Lower lobe of right lung (tissue), 2 donors: ENCODE results near the gene EED. TPM values are rescaled to one million over a fixed set of nuclear protein-coding genes. Genes with fewer than 3 reads are reported as not detected.

Experiments
- ATAC-seq, 2 donors: fragments of 200-7000 bp; cut with Tn5 transposase; one replicate each; pipeline ENCODE4 v1.9.1; 2020 to 2022; ENCODE audit warnings: mild to moderate bottlenecking in 2 of 2, moderate library complexity in 2 of 2
- DNase-seq: peaks from one replicate; pipeline ENCODE4 v3.0.0-alpha.2; 2020
- H3K27ac ChIP-seq: fragments of 200-600 bp; one replicate; pipeline ENCODE4 v1.8.0; 2022
- H3K27me3 ChIP-seq: fragments of 200-600 bp; one replicate; pipeline ENCODE4 v1.8.0; 2022; ENCODE audit warnings: low read depth
- H3K36me3 ChIP-seq: fragments of 200-600 bp; one replicate; pipeline ENCODE4 v1.8.0; 2022; ENCODE audit warnings: mild to moderate bottlenecking
- H3K4me1 ChIP-seq: fragments of 200-600 bp; one replicate; pipeline ENCODE4 v1.8.0; 2022
- H3K4me3 ChIP-seq: fragments of 200-600 bp; one replicate; pipeline ENCODE4 v1.8.0; 2022; ENCODE audit warnings: mild to moderate bottlenecking
- H3K9me3 ChIP-seq: fragments of 200-600 bp; one replicate; pipeline ENCODE4 v1.8.0; 2022
- intact Hi-C: fragments of 100-400 bp; cut with DNase I; formaldehyde crosslinking; loops from one replicate; pipeline ENCODE4 v1.11.0; 2022
- total RNA-seq: library from RNA; stranded (reverse); fragmentation: NEBNext Ultra II Directional; extraction: Animal tissue kit (Norgen Biotek cat#: 25700); gene quantifications from one replicate; pipeline ENCODE4 v1.2.1, GENCODE V29; 2021
- TF ChIP-seq, protein P1 (sequence below): fragments of 200-600 bp; IDR thresholded peaks from one replicate; pipeline ENCODE4 v1.8.0; 2022; ENCODE audit warnings: antibody characterized with exemption, mild to moderate bottlenecking
- donor health status: DM: no; HTN: yes; CAD: no; lungs with severe emphysema.

Gene EED
- total RNA-seq, 1 donor from 2014 or later, result 21.0 TPM

DNA sequence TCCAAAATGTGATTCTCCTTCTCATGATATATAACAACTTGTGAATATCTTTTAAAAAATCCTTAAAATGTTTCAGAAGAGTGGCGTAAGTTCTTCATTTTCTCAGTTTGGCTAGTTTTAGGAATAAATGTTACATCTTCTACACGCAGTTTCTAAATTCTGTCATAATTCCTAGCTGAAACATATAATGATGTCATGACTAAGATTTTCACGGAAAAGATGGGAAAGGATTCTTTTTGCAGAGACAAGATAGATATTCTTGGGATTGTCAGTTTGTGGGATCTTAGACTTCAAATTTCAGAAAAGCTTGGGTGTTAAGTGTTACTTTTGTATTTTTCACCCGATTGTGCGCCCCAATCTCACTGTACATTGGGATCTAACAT lies 1.7 kb downstream of the EED start:
- Histone ChIP-seq H3K9me3 (no peaks in the 10 kb centered on the region), H3K27ac (no peak overlapping the region), H3K4me1 (peaks cover 31% of the 10 kb centered on the region), H3K27me3 (no peaks in the 10 kb centered on the region), H3K4me3 (peak overlapping the region; percentile 81), H3K36me3 (no peaks in the 10 kb centered on the region)
- ATAC-seq, result no peak
- TF ChIP-seq, protein P1, sequence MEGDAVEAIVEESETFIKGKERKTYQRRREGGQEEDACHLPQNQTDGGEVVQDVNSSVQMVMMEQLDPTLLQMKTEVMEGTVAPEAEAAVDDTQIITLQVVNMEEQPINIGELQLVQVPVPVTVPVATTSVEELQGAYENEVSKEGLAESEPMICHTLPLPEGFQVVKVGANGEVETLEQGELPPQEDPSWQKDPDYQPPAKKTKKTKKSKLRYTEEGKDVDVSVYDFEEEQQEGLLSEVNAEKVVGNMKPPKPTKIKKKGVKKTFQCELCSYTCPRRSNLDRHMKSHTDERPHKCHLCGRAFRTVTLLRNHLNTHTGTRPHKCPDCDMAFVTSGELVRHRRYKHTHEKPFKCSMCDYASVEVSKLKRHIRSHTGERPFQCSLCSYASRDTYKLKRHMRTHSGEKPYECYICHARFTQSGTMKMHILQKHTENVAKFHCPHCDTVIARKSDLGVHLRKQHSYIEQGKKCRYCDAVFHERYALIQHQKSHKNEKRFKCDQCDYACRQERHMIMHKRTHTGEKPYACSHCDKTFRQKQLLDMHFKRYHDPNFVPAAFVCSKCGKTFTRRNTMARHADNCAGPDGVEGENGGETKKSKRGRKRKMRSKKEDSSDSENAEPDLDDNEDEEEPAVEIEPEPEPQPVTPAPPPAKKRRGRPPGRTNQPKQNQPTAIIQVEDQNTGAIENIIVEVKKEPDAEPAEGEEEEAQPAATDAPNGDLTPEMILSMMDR, result no peak
- intact Hi-C loops, result no loop called here
- DNase-seq, result no peak

DNA sequence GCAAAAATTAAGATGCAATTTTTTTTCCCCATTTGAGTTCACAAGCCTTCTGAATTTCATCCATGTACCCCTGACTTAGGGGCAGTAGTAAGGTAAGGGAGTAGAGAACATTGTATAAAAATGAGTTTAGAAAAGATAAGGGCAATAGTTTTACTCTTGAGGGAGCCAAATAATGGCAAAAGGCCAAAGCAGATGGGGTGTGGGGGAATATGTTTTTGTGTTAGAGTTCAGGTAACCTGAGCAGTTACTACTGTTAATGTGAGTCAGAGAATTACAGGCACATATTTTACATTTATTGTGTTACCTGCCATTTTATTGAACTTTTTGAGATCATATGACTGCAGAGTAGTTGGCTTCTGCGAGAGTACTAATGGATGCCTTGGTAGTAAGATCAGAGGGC lies 3.1 kb downstream of the EED start:
- H3K4me1 ChIP-seq, result peaks cover 31% of the 10 kb centered on the region
- no peaks in the 10 kb centered on the region for H3K9me3 ChIP-seq
- peaks cover 13% of the 10 kb centered on the region for H3K36me3 ChIP-seq
- DNase-seq, result no peak
- ATAC-seq, result no peak
- H3K27ac ChIP-seq, result no peak overlapping the region
- no peaks in the 10 kb centered on the region for H3K27me3 ChIP-seq
- H3K4me3 ChIP-seq, result no peak overlapping the region
- intact Hi-C loops, result no loop called here
- TF ChIP-seq, protein P1, result no peak

DNA sequence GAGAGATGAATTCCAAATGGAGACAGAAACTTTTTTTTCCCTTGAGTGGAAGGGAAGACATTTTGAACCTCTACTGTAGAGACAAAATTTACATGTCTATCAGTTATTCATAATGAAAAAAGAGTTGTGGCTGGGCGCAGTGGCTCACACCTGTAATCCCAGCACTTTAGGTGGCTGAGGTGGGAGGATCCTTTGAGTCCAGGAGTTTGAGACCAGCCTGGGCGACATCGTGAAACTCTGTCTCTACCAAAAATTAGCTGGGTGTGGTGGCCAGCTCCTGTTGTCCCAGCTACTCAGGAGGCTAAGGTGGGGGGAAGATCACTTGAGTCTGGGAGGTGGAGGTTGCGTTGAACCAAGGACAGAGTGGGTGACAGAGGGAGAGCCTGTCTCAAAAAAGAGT lies 4.1 kb downstream of the EED start:
- Histone ChIP-seq H3K4me1 (peaks cover 30% of the 10 kb centered on the region), H3K36me3 (peaks cover 13% of the 10 kb centered on the region), H3K27ac (no peak overlapping the region), H3K9me3 (no peaks in the 10 kb centered on the region), H3K4me3 (no peak overlapping the region), H3K27me3 (no peaks in the 10 kb centered on the region)
- no peak for ATAC-seq
- TF ChIP-seq, protein P1, result no peak
- intact Hi-C loops, result no loop called here
- no peak for DNase-seq

DNA sequence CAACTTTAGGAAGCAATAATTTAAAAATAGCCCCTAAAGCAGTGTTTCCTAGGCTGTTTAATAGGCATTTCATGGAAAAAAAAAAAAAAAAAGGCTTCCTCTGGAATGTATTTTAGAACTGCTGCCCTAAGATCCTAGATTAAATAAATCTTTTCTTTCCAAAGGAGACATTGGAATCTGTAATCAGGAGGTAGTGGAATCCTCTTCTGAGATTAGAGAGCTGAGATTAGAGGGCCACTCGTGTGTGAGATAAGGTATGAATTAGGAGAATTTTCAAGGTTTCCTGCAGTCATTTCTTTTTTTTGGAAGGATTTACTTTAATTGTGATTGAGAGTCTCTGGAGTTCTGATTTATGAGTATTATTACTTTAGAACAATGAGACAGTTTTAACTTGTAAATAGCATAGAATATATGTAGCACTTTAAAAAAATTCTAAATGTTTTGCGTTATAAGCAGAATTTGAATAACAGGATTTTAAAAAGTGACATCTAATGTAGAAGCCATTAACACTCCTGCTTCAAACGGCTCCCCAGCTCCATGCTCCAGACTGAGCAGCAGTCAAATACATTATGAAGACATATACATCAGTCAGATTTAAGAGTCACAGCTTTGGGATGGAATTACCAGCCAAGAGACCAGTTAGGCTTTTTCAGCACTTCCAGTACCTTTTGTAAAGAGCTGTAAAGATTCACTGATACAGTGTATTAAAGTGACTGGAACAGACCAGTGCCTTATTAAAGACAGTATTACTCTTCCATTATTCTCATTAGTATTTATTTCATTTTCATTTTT lies 5.0 kb downstream of the EED start:
- ATAC-seq (no peak), DNase-seq (no peak)
- Histone ChIP-seq H3K9me3 (no peaks in the 10 kb centered on the region), H3K4me3 (no peak overlapping the region), H3K27me3 (no peaks in the 10 kb centered on the region), H3K4me1 (peaks cover 25% of the 10 kb centered on the region), H3K27ac (no peak overlapping the region), H3K36me3 (peaks cover 13% of the 10 kb centered on the region)
- intact Hi-C loops, result no loop called here
- TF ChIP-seq, protein P1, result no peak

DNA sequence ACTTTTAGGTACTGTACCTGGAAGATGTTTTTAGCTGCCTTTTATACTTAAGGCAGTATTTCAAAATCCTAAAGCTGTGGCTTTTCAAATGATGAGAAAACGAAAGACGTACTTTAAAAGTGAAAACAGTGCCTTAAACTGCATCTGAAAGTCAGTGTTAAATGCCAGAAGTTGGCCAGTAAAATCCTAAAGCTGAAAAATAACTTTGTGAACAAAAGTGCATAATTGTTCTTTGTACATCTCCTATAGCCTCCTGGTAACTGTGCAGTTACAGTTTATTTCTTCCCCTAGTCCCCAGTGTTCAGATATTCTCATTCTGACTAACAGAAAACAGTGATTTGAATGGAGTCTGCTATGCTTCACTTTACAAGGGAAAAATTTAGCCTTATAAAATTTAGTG lies 6.8 kb downstream of the EED start:
- TF ChIP-seq, protein P1, result no peak
- H3K4me1 ChIP-seq, result peaks cover 20% of the 10 kb centered on the region
- intact Hi-C loops, result no loop called here

More for the DNA sequence above, 6.8 kb downstream of the EED start:
- DNase-seq (no peak), ATAC-seq (no peak)
- H3K9me3 ChIP-seq, result no peaks in the 10 kb centered on the region
- no peak overlapping the region for H3K4me3 ChIP-seq
- H3K27ac ChIP-seq, result no peak overlapping the region
- H3K27me3 ChIP-seq, result no peaks in the 10 kb centered on the region
- H3K36me3 ChIP-seq, result peaks cover 24% of the 10 kb centered on the region
